ENCODE results near the gene OR1K1.

The OR1K1 gene

GRCh38 chr9:122846371-122846940, 46.5 kb downstream of the OR1K1 start:
- DNase-seq (ENCODE audit: low read depth): no peak
- in situ Hi-C loops (cut with HindIII; ENCODE audit: low sequenced_read_pairs): no loop called here
- no peak for TF ChIP-seq CTCF (IDR thresholded peaks at IDR 0.05; ENCODE audit: low read depth, low read length, missing control alignments)
- no peak overlapping the region for H3K4me3 ChIP-seq (ENCODE audit: low read depth, low read length)

GRCh38 chr9:122848256-122848943, 48.5 kb downstream of the OR1K1 start:
- no peak for TF ChIP-seq CTCF (IDR thresholded peaks at IDR 0.05; ENCODE audit: low read depth, low read length, missing control alignments)
- no peak overlapping the region for H3K4me3 ChIP-seq (ENCODE audit: low read depth, low read length)
- DNase-seq (ENCODE audit: low read depth): no peak
- in situ Hi-C loops (cut with HindIII; ENCODE audit: low sequenced_read_pairs): no loop called here
